ENCODE results near the gene HOXC9.

DNA sequence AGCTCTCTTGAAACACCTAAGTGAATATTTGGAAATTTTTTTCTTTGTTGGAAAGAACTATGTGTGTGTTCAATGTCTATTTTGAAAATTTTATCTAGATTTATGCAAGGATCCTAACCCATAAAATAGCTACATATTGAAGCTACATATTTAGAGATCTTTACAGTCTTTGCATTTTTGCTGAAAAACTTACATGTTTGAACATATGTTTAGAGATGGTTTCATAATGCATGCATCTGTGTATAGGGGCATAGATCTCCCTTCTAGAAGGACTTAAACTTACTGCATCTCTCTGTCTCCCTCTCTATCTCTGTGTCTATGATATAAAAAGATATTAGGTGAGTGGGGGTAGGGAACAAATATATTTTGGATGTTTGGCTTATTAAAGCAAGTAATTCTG lies 45.4 kb downstream of the HOXC9 start:
- TF ChIP-seq GATA2 (IDR thresholded peaks at IDR 0.05; ENCODE audit: low read depth, low read length) (no peak), GATA3 (IDR thresholded peaks at IDR 0.05; ENCODE audit: low read depth, low read length) (no peak)
